Measurements from ENCODE around the gene IGF2BP2.

DNA sequence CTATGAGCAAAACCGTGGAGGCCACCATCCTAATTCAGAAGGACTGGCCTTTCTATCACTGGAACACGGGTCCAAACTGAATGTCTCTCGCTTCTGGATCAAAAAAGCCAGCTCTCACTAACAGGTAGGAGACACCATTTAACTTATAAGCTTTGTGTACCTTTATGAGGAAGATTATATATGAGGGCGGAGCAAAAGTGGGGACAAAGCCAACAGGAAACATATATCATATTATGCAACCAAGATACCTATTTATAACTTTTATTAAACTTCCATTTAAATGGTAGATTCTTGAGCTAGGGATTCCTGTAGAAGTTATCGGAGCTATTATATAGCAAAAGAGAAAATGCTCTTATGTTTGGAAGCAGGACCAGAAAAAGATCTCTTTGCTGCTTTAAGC lies 78.4 kb downstream of the IGF2BP2 start:
- TF ChIP-seq, protein P1, sequence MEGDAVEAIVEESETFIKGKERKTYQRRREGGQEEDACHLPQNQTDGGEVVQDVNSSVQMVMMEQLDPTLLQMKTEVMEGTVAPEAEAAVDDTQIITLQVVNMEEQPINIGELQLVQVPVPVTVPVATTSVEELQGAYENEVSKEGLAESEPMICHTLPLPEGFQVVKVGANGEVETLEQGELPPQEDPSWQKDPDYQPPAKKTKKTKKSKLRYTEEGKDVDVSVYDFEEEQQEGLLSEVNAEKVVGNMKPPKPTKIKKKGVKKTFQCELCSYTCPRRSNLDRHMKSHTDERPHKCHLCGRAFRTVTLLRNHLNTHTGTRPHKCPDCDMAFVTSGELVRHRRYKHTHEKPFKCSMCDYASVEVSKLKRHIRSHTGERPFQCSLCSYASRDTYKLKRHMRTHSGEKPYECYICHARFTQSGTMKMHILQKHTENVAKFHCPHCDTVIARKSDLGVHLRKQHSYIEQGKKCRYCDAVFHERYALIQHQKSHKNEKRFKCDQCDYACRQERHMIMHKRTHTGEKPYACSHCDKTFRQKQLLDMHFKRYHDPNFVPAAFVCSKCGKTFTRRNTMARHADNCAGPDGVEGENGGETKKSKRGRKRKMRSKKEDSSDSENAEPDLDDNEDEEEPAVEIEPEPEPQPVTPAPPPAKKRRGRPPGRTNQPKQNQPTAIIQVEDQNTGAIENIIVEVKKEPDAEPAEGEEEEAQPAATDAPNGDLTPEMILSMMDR (IDR thresholded peaks at IDR 0.05; ENCODE audit: poor library complexity), result no peak
- no peak for TF ChIP-seq EZH2 (IDR thresholded peaks at IDR 0.05; ENCODE audit: borderline replicate concordance)

Data from hepatocyte (in vitro differentiated cells).